Thoracic aorta endothelial cell (primary cell): ENCODE data around the gene PPP1R1C. TPM values are rescaled to one million over a fixed set of nuclear protein-coding genes. Genes with fewer than 3 reads are reported as not detected.

Source experiments
- small RNA-seq: library from RNA; depleted of rRNA; stranded (forward); fragments of <200 nt; gene quantifications from one replicate; pipeline ENCODE3, GENCODE V24; 2012
- total RNA-seq: library from RNA; depleted of rRNA; stranded (reverse); fragments of >200 nt; gene quantifications from 2 replicates; pipeline ENCODE4 v1.2.3, GENCODE V29; 2012

PPP1R1C gene
- total RNA-seq: 0.43 and 0.53 TPM in 2 replicates

GRCh38 chr2:181985632-181986205, at the start of gene PPP1R1C:
Gene PPP1R1C (plus strand): TSS chr2:181985853. CDS start chr2:181986111, 258 bp downstream.

Small RNAs within 50 kb of the gene (small RNA-seq; reads per million reads assigned to genes)
- not detected for gene RNA5SP113

Other genes with a start within 250 kb of the PPP1R1C start
- gene ITPRID2, start 94.1 kb upstream of the PPP1R1C start, total RNA-seq: 314 and 356 TPM in 2 replicates